Measurements from ENCODE around the gene C10orf90.

Gene C10orf90

GRCh38 chr10:126509182-126509581, 161.3 kb downstream of the C10orf90 start:
- DNase-seq (no peak), ATAC-seq (no peak)
- Mint-ChIP-seq H3K27ac (no peak overlapping the region), H3K27me3 (no peaks in the 10 kb centered on the region), H3K4me1 (no peaks in the 10 kb centered on the region), H3K9me3 (no peaks in the 10 kb centered on the region), H3K36me3 (ENCODE audit: low read depth) (no peaks in the 10 kb centered on the region), H3K4me3 (no peak overlapping the region)

GRCh38 chr10:126508535-126509040, 161.9 kb downstream of the C10orf90 start:
- no peak for ATAC-seq
- Mint-ChIP-seq H3K27me3 (no peaks in the 10 kb centered on the region), H3K9me3 (no peaks in the 10 kb centered on the region), H3K4me3 (no peak overlapping the region), H3K36me3 (ENCODE audit: low read depth) (no peaks in the 10 kb centered on the region), H3K4me1 (no peaks in the 10 kb centered on the region), H3K27ac (no peak overlapping the region)
- DNase-seq, result no peak

- peaks cover 2% of the 10 kb centered on the region for H3K27me3 Mint-ChIP-seq
- H3K9me3 Mint-ChIP-seq, result no peaks in the 10 kb centered on the region
- ATAC-seq (no peak), DNase-seq (no peak)
- no peaks in the 10 kb centered on the region for H3K4me1 Mint-ChIP-seq
- H3K27ac Mint-ChIP-seq, result no peak overlapping the region
- no peaks in the 10 kb centered on the region for H3K36me3 Mint-ChIP-seq (ENCODE audit: low read depth)
- H3K4me3 Mint-ChIP-seq, result no peak overlapping the region
Measured at GRCh38 chr10:126504761-126505112, 165.8 kb downstream of the C10orf90 start.

DNA sequence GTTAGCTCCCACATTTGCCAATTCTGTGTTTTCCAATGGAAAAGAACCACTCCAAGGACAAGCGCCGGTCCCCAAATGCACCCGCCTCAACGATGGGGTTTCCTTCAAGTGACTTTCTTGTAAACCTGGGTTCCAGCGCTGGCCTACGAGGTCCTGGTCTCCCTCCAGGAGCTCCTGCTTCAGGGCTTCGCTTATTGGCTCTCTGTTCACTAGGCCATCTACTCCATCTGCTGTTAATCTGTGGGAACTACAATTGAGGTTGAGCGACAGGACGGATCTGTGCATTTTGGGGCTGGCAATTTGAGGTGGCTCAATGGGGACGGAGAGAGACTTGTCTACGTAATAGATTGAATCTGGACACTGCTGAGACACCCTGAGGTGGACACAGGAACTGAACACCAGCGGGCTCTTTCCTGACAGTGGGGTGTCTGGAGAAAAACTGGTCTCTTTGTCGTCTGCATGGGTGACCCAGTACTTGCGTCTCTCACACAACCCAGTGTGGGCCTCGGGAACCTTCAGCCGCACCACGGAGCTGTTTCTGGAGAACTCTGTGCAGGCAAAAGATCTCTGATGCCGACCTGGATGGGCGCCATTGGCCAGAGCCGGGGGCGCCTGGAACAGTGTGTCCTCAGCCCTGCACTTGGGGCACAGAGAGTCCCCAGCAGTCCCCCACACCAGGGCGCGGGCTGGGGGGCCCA, 166.3 kb downstream of the C10orf90 start:
- Mint-ChIP-seq H3K27me3 (peaks cover 2% of the 10 kb centered on the region), H3K4me1 (no peaks in the 10 kb centered on the region), H3K4me3 (no peak overlapping the region), H3K27ac (no peak overlapping the region), H3K36me3 (ENCODE audit: low read depth) (no peaks in the 10 kb centered on the region), H3K9me3 (no peaks in the 10 kb centered on the region)
- DNase-seq (no peak), ATAC-seq (no peak)

DNA sequence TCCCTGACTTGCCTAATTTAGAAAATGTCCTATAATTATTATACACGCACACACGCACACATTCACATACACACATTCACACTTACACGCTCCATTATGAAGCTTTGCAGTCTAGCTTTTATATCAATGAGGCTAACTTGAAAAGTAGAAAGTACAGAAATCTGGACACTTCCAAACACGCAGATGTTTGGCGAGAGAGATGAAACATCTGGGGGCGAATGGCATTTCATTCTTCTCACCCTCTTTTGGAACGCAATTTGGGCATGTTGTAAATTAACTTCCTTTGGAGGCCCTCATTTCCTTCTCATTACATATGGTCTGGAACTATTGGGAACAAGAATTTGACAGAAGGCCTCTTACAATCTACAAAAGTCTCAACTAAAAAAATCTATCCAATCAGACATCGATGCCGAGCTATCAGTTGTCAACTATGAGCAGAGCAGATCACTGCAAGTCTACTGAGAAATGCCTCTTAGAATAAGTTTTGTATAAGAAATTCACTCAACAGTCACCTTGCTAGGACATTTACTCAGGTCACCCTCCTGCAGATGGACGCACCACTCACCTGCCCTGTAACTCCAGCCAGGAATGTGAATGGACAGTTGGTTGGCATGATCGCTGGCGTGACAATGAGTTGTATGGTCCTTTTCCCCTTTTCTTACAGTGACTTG, 167.0 kb downstream of the C10orf90 start:
- Mint-ChIP-seq H3K4me3 (no peak overlapping the region), H3K36me3 (ENCODE audit: low read depth) (no peaks in the 10 kb centered on the region), H3K27me3 (peaks cover 2% of the 10 kb centered on the region), H3K9me3 (no peaks in the 10 kb centered on the region), H3K4me1 (no peaks in the 10 kb centered on the region), H3K27ac (no peak overlapping the region)
- no peak for ATAC-seq
- no peak for DNase-seq

GRCh38 chr10:126502441-126502840, 168.1 kb downstream of the C10orf90 start:
- H3K4me3 Mint-ChIP-seq, result no peak overlapping the region
- H3K4me1 Mint-ChIP-seq, result no peaks in the 10 kb centered on the region
- DNase-seq (no peak), ATAC-seq (no peak)
- H3K27ac Mint-ChIP-seq, result no peak overlapping the region
- peaks cover 2% of the 10 kb centered on the region for H3K27me3 Mint-ChIP-seq
- no peaks in the 10 kb centered on the region for H3K9me3 Mint-ChIP-seq
- H3K36me3 Mint-ChIP-seq (ENCODE audit: low read depth), result no peaks in the 10 kb centered on the region

DNA sequence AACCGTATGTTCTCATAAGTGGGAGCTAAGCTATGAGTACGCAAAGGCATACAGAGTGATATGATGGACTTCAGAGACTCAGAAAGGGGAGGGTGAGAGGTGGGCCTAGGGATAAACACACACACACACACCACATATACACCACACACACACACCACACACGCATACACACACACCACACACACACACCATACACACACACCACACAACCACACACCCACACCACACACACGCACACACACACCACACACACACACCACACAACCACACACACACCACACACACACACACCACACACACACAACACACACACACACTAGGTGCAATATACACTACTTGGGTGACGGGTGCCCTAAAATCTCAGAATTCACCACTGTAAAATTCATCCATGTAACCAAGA, 168.7 kb downstream of the C10orf90 start:
- Mint-ChIP-seq H3K4me1 (no peaks in the 10 kb centered on the region), H3K27me3 (peaks cover 2% of the 10 kb centered on the region), H3K36me3 (ENCODE audit: low read depth) (no peaks in the 10 kb centered on the region), H3K9me3 (no peaks in the 10 kb centered on the region), H3K27ac (no peak overlapping the region), H3K4me3 (no peak overlapping the region)
- DNase-seq (no peak), ATAC-seq (no peak)

DNA sequence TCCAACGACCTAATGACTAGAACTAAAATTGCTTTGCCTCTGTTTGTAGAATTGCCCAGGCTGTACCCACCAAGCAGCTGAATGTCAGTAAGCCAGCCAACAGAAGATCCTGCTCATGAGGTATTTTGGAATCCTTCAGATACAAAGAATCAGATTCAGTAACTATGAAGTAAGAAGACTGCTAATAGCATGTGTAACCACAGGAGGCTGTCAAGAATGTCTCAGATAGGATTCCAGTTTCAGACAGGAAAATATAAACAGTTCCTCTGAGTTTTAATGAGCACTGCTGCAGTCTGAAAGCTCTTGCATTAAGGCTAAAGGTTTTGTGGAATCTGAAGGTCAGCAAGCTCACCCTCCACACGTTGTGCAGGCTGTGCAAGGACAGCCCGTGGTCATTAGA, 169.6 kb downstream of the C10orf90 start:
- no peaks in the 10 kb centered on the region for H3K4me1 Mint-ChIP-seq
- no peaks in the 10 kb centered on the region for H3K9me3 Mint-ChIP-seq
- no peaks in the 10 kb centered on the region for H3K36me3 Mint-ChIP-seq (ENCODE audit: low read depth)
- ATAC-seq (no peak), DNase-seq (no peak)
- no peak overlapping the region for H3K4me3 Mint-ChIP-seq
- peaks cover 2% of the 10 kb centered on the region for H3K27me3 Mint-ChIP-seq
- H3K27ac Mint-ChIP-seq, result no peak overlapping the region

GRCh38 chr10:126500185-126500584, 170.3 kb downstream of the C10orf90 start:
- no peak overlapping the region for H3K27ac Mint-ChIP-seq
- H3K4me3 Mint-ChIP-seq, result no peak overlapping the region
- H3K27me3 Mint-ChIP-seq, result peaks cover 2% of the 10 kb centered on the region
- DNase-seq, result no peak
- no peaks in the 10 kb centered on the region for H3K36me3 Mint-ChIP-seq (ENCODE audit: low read depth)
- ATAC-seq, result no peak
- no peaks in the 10 kb centered on the region for H3K4me1 Mint-ChIP-seq
- no peaks in the 10 kb centered on the region for H3K9me3 Mint-ChIP-seq

GRCh38 chr10:126499744-126500143, 170.7 kb downstream of the C10orf90 start:
- no peak for ATAC-seq
- H3K27me3 Mint-ChIP-seq, result peaks cover 2% of the 10 kb centered on the region

DNA sequence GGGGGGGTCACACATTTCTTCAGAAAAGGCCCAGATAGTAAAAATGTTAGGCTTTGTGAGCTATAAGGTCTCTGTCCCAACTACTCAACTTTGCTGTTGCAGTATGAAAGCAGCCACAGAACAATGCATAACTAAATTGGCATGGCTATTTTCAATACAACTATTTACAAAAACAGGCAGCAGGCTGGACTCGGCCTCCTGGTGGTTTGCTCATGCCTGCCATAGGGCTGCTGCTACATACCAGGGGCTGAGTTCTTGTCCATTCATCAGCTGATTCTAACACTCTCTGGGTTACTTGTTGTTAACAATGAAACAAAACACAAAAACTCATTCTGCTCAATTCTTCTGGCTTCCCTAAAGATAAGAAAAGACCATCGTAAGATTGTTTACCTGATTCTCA, 172.8 kb downstream of the C10orf90 start:
- H3K4me3 Mint-ChIP-seq, result no peak overlapping the region
- H3K36me3 Mint-ChIP-seq (ENCODE audit: low read depth), result no peaks in the 10 kb centered on the region
- no peak for ATAC-seq
- H3K27me3 Mint-ChIP-seq, result peaks cover 2% of the 10 kb centered on the region
- no peaks in the 10 kb centered on the region for H3K4me1 Mint-ChIP-seq
- no peaks in the 10 kb centered on the region for H3K9me3 Mint-ChIP-seq
- no peak overlapping the region for H3K27ac Mint-ChIP-seq
- no peak for DNase-seq

More at GRCh38 chr10:126499744-126500143, 170.7 kb downstream of the C10orf90 start:
- Mint-ChIP-seq H3K4me1 (no peaks in the 10 kb centered on the region), H3K9me3 (no peaks in the 10 kb centered on the region), H3K4me3 (no peak overlapping the region), H3K36me3 (ENCODE audit: low read depth) (no peaks in the 10 kb centered on the region), H3K27ac (no peak overlapping the region)
- DNase-seq, result no peak

- no peak overlapping the region for H3K4me3 Mint-ChIP-seq
- H3K9me3 Mint-ChIP-seq, result no peaks in the 10 kb centered on the region
- H3K4me1 Mint-ChIP-seq, result no peaks in the 10 kb centered on the region
- peaks cover 2% of the 10 kb centered on the region for H3K27me3 Mint-ChIP-seq
- H3K27ac Mint-ChIP-seq, result no peak overlapping the region
- ATAC-seq, result no peak
- H3K36me3 Mint-ChIP-seq (ENCODE audit: low read depth), result no peaks in the 10 kb centered on the region
- no peak for DNase-seq
Measured at GRCh38 chr10:126496771-126497545, 173.5 kb downstream of the C10orf90 start.

DNA sequence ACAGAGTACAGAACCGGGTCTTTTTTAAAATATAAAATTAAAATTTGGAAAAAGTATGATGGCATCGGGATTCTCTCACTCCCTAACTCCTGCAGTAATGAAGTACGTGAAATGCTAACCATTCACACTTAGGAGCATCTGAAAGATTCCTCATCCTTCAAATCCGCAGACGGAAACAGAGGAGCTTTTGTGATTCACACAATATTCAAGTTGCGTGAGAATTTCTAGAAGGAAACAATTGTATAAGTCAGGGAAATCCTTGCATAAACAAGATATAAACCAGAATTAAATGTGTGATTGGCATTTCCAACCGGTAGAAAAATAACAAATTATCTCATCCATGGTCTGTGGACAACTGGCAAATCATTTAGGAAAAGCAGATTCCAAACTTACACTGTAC, 179.0 kb downstream of the C10orf90 start:
- Mint-ChIP-seq H3K9me3 (peaks cover 11% of the 10 kb centered on the region), H3K4me1 (no peaks in the 10 kb centered on the region), H3K27me3 (peaks cover 5% of the 10 kb centered on the region), H3K4me3 (no peak overlapping the region), H3K36me3 (ENCODE audit: low read depth) (no peaks in the 10 kb centered on the region), H3K27ac (no peak overlapping the region)
- ATAC-seq (no peak), DNase-seq (no peak)

GRCh38 chr10:126481181-126481580, 189.3 kb downstream of the C10orf90 start:
- ATAC-seq (no peak), DNase-seq (no peak)
- no peaks in the 10 kb centered on the region for H3K4me1 Mint-ChIP-seq
- H3K27ac Mint-ChIP-seq, result no peak overlapping the region
- H3K36me3 Mint-ChIP-seq (ENCODE audit: low read depth), result no peaks in the 10 kb centered on the region
- peaks cover 4% of the 10 kb centered on the region for H3K9me3 Mint-ChIP-seq
- no peaks in the 10 kb centered on the region for H3K27me3 Mint-ChIP-seq
- no peak overlapping the region for H3K4me3 Mint-ChIP-seq

DNA sequence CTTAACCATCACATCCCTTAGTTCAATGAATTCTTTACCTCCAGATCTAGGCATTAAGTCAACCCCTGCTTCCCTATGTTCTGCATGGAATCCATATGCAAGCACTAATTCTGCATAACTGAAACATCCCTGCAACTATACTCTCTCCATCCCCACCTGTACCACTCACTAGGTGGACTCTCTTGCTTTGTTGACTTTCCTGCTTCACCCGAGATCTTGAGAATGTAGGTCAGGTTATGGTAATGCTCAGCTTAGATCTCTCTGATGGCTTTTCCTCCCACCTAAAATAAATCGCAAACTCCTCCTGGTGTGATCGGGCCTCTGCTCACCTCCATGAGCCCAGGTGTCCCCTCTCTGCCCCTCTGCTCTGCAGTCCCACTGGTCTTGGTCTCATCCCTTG, 189.8 kb downstream of the C10orf90 start:
- no peak overlapping the region for H3K27ac Mint-ChIP-seq
- no peak overlapping the region for H3K4me3 Mint-ChIP-seq
- ATAC-seq (no peak), DNase-seq (no peak)
- peaks cover 4% of the 10 kb centered on the region for H3K9me3 Mint-ChIP-seq
- H3K36me3 Mint-ChIP-seq (ENCODE audit: low read depth), result no peaks in the 10 kb centered on the region
- H3K27me3 Mint-ChIP-seq, result no peaks in the 10 kb centered on the region
- no peaks in the 10 kb centered on the region for H3K4me1 Mint-ChIP-seq
